Gastrocnemius medialis (tissue), 4 donors: ENCODE measurements around the gene OVOL1.

Source experiments
- POLR2A ChIP-seq, 2 donors: fragments of 450-650 bp; IDR thresholded peaks; one replicate each; pipeline ENCODE4 v1.6.1; 2017; ENCODE audit warnings: antibody characterized with exemption in 2 of 2, mild to moderate bottlenecking in 2 of 2, moderate library complexity in 2 of 2
- TF ChIP-seq, protein P1 (sequence below), 5 experiments: fragments of 450-650 bp in 3 of 5; fragments of 200-600 bp in 2 of 5; sonication (generic) in 2 of 5; IDR thresholded peaks in 4 of 5; conservative IDR thresholded peaks in 1 of 5; 1 replicate in 4 of 5; 2 replicates in 1 of 5; pipeline ENCODE4 v1.5.1; 2016 to 2019; ENCODE audit warnings: antibody characterized with exemption in 5 of 5, mild to moderate bottlenecking in 3 of 5, moderate library complexity in 3 of 5

DNA sequence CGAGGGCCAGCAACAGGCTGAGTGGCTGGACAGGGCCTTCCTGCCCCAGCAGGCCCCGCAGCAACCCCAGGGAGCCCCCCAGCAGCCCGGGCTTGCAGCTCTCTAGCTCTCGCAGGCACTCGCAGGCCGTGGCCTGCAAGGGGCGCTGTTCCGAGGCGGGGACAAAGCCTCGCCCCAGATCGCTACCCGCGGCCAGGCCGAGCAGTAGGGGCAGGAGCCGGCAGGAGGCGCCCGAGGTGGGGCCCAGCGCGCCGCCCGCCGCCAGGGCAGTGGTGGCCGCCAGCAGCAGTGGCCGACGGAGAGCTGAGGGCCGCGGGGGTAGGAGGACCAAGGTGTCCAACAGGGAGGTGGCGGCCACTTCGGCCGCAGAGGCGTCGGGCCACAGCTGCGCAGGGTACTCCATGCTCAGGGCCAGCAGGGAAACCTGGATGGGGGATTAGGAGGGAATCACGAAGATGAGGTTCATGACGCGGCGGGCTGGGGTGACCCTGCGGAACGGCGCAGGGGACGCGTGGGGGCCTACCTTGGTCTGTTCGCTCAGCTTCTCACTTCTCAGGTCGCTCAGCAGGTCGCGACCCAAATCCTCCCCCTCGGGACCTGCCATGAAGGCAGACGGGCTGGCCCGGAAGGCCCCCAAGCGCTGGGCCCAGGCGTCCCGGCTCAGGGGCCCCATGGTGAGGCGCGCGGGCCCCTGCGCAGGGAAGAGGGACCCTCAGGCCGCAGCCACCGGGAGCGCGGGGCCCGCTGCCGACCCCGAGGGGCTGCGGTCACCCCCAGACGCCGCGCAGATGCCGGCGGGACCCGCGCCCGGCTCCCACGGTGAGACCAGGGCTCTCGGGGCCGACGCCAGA is 6.7 kb upstream of the OVOL1 start:
- TF ChIP-seq POLR2A (IDR thresholded peaks at IDR 0.05), result peak in 1 of 2 donors; percentile 44
- TF ChIP-seq, protein P1, sequence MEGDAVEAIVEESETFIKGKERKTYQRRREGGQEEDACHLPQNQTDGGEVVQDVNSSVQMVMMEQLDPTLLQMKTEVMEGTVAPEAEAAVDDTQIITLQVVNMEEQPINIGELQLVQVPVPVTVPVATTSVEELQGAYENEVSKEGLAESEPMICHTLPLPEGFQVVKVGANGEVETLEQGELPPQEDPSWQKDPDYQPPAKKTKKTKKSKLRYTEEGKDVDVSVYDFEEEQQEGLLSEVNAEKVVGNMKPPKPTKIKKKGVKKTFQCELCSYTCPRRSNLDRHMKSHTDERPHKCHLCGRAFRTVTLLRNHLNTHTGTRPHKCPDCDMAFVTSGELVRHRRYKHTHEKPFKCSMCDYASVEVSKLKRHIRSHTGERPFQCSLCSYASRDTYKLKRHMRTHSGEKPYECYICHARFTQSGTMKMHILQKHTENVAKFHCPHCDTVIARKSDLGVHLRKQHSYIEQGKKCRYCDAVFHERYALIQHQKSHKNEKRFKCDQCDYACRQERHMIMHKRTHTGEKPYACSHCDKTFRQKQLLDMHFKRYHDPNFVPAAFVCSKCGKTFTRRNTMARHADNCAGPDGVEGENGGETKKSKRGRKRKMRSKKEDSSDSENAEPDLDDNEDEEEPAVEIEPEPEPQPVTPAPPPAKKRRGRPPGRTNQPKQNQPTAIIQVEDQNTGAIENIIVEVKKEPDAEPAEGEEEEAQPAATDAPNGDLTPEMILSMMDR (IDR thresholded peaks at IDR 0.05 in 4 of 5, conservative IDR thresholded peaks at IDR 0.05 in 1 of 5), result peak; percentile 77 to 99 (median 87)
